DOHH2 (cell line): ENCODE data around the gene ZNF335.
"Not testable (repeated sequence)": the region's sequence is repeated elsewhere in the genome, so short reads cannot be mapped to it uniquely, and the experiment has no call there.

Experiments
- H3F3A ChIP-seq: fragments of 200-600 bp; sonication (generic), shearing (Covaris generic); 2 replicates; pipeline ENCODE4 v1.6.0; 2016; ENCODE audit warnings: antibody characterized with exemption, mild to moderate bottlenecking; ENCODE audit not compliant: control insufficient read depth, insufficient read depth
- H3K27ac ChIP-seq: fragments of 200-600 bp; sonication (generic); 2 replicates; pipeline ENCODE4 v1.5.1; 2014; ENCODE audit warnings: low read depth, mild to moderate bottlenecking, low read length, moderate library complexity
- H3K27me3 ChIP-seq: fragments of 200-600 bp; sonication (generic); 2 replicates; pipeline ENCODE4 v1.6.1; 2014; ENCODE audit warnings: mild to moderate bottlenecking, low read length, mixed read lengths; ENCODE audit not compliant: control insufficient read depth
- H3K36me3 ChIP-seq: fragments of 200-600 bp; sonication (generic); 2 replicates; pipeline ENCODE4 v1.6.1; 2014; ENCODE audit warnings: mild to moderate bottlenecking, low read length, moderate library complexity, mixed read lengths; ENCODE audit not compliant: control insufficient read depth
- H3K4me1 ChIP-seq: fragments of 200-600 bp; sonication (generic); 2 replicates; pipeline ENCODE4 v1.6.1; 2014; ENCODE audit warnings: mild to moderate bottlenecking, low read length, mixed read lengths; ENCODE audit not compliant: control insufficient read depth
- H3K4me2 ChIP-seq: fragments of 200-600 bp; sonication (generic); 2 replicates; pipeline ENCODE4 v1.6.0; 2014; ENCODE audit warnings: mild to moderate bottlenecking, low read length, moderate library complexity
- H3K4me3 ChIP-seq: fragments of 200-600 bp; sonication (generic); 2 replicates; pipeline ENCODE4 v1.5.1; 2014; ENCODE audit warnings: mild to moderate bottlenecking, low read length, mixed read lengths
- H3K79me2 ChIP-seq: fragments of 200-600 bp; sonication (generic); 2 replicates; pipeline ENCODE4 v1.6.1; 2014; ENCODE audit warnings: mild to moderate bottlenecking, low read length, mixed read lengths; ENCODE audit not compliant: control insufficient read depth
- H3K9me2 ChIP-seq: fragments of 200-600 bp; sonication (generic); replicated peaks from 2 replicates; pipeline ENCODE4 v1.6.1; 2014; ENCODE audit warnings: mild to moderate bottlenecking, low read length, mixed read lengths; ENCODE audit not compliant: control insufficient read depth
- H3K9me3 ChIP-seq: fragments of 200-600 bp; sonication (generic); 2 replicates; pipeline ENCODE4 v1.6.1; 2014; ENCODE audit warnings: antibody characterized with exemption, low read length, mixed read lengths; ENCODE audit not compliant: control insufficient read depth, insufficient read depth
- H4K20me1 ChIP-seq: fragments of 200-600 bp; sonication (generic); 2 replicates; pipeline ENCODE4 v1.6.0; 2014; ENCODE audit warnings: low read depth, mild to moderate bottlenecking, antibody characterized with exemption, low read length, moderate library complexity; ENCODE audit not compliant: control insufficient read depth, insufficient read depth
- CTCF ChIP-seq: fragments of 200-600 bp; sonication (generic); IDR thresholded peaks from one replicate; pipeline ENCODE4 v1.5.1; 2014; ENCODE audit warnings: antibody characterized with exemption, mild to moderate bottlenecking, low read depth, low read length; ENCODE audit not compliant: poor library complexity, severe bottlenecking
- EZH2phosphoT487 ChIP-seq: fragments of 200-600 bp; sonication (generic); IDR thresholded peaks from 2 replicates; pipeline ENCODE4 v1.6.1; 2017; ENCODE audit warnings: borderline replicate concordance, mild to moderate bottlenecking, antibody characterized with exemption, low read length, moderate library complexity, mixed read lengths

The ZNF335 gene

DNA sequence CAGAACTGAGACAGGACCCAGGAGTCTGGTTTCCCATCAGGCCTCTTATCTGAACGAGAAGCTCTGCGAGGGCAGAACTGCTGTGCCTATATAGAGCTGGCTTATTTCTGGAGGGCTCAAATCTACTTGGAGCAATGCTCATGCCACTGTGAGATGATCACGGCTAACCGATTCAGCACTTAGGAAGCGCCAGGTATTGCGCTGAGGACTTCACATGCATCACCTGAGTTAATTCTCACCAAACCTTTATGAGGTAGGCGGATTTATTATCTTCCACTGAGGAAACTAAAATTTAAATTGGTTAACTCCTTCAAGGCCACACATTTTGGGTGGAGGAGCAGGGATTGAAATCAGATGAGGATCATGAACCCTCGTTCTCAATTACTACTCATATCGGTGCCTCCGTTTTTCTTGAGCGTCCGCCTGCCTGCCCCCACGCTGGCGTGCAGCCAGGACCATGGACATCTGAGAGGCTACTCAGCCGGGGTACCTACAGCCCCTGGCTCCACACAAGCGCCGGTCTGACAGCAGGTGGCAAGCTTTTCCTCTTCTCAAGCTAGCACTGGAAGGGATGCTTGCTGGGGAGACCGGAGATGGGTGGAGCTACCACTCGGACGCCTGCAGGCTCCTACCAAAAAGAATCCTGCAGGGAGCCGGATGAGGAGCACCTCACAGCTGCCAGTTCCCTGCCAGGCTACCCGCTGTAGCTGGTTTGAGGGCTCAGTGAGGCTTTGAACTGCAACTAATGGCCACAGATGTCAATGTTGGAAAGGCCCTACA is 38.5 kb downstream of the ZNF335 start:
- Histone ChIP-seq H3K4me1 (peaks cover 14% of the 10 kb centered on the region), H3K27ac (peak overlapping the region; percentile 73), H3K27me3 (no peaks in the 10 kb centered on the region), H3K79me2 (peaks cover 47% of the 10 kb centered on the region), H3K4me2 (peak overlapping the region; percentile 92), H3F3A (no peaks in the 10 kb centered on the region; the same call in 1 of the 2 replicates), H4K20me1 (peaks cover 4% of the 10 kb centered on the region; the same call in 1 of the 2 replicates), H3K9me2 (no peaks in the 10 kb centered on the region), H3K4me3 (peak overlapping the region; percentile 81), H3K9me3 (no peaks in the 10 kb centered on the region), H3K36me3 (peaks cover 29% of the 10 kb centered on the region)
- TF ChIP-seq EZH2phosphoT487 = no peak
- peak; percentile 56 for TF ChIP-seq CTCF

DNA sequence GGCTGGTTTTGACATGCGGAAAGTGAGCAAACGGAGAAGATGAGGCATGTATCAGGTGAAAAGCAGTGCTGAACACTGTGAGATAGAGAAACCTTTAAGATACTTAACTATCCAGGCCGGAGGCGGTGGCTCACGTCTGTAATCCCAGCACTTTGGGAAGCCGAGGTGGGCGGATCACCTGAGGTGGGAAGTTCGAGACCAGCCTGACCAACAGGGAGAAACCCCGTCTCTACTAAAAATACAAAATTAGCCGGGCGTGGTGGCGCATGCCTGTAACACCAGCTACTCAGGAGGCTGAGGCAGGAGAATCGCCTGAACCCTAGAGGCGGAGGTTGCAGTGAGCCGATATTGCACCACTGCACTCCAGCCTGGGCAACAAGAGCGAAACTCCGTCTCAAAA is 40.3 kb downstream of the ZNF335 start:
- H3F3A ChIP-seq, H3K4me2 ChIP-seq, H3K9me3 ChIP-seq, H3K27me3 ChIP-seq, H4K20me1 ChIP-seq, H3K4me3 ChIP-seq, H3K27ac ChIP-seq, H3K9me2 ChIP-seq: not testable (repeated sequence)
- Histone ChIP-seq H3K4me1 (peaks cover 14% of the 10 kb centered on the region), H3K36me3 (peaks cover 11% of the 10 kb centered on the region), H3K79me2 (peaks cover 29% of the 10 kb centered on the region)

DNA sequence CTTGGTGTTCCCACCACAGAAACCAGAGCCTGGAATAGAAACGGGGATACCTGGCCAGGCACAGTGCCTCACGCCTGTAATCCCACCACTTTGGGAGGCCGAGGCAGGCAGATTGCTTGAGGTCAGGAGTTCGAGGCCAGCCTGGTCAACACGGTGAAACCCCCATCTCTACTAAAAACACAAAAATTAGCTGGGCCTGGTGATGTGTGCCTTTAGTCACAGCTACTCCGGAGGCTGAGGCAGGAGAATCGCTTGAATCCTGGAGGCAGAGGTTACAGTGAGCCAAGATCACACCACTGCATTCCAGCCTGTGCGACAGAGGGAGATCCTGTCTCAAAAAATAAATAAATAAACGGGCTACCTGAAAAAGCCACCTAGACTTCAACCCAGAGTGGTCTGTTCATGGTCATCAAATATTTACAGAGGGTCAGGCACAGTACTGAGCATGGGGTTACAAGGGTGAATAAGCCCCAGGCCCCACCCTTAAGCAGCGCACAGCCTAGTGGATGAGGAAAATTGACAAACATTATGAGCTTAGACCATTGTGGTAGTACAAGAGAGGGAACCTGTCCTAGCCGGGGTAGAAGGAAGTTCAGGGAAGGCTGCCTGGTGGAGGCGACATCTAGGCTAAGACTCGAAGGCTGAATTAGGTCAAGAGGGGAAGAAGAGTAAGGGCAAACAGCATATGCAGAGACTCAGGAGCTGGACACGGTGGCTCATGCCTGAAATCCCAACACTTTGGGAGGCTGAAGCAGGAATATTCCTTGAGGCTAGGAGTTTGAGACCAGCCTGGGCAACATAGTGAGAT is 44.7 kb downstream of the ZNF335 start:
- Histone ChIP-seq H3K36me3 (no peaks in the 10 kb centered on the region), H3K27ac (no peak overlapping the region), H3K27me3 (no peaks in the 10 kb centered on the region), H4K20me1 (no peaks in the 10 kb centered on the region), H3K4me2 (no peak overlapping the region), H3K79me2 (no peaks in the 10 kb centered on the region), H3K9me3 (no peaks in the 10 kb centered on the region), H3K9me2 (no peaks in the 10 kb centered on the region), H3K4me1 (no peaks in the 10 kb centered on the region), H3K4me3 (no peak overlapping the region), H3F3A (no peaks in the 10 kb centered on the region)
- TF ChIP-seq CTCF (no peak), EZH2phosphoT487 (no peak)

GRCh38 chr20:45926731-45927070 is 45.3 kb downstream of the ZNF335 start:
- no peaks in the 10 kb centered on the region for H4K20me1 ChIP-seq
- H3K4me3 ChIP-seq = no peak overlapping the region
- no peaks in the 10 kb centered on the region for H3K79me2 ChIP-seq
- no peak overlapping the region for H3K27ac ChIP-seq
- no peak for TF ChIP-seq EZH2phosphoT487
- no peak for TF ChIP-seq CTCF
- H3K36me3 ChIP-seq = no peaks in the 10 kb centered on the region
- H3F3A ChIP-seq = no peaks in the 10 kb centered on the region
- no peaks in the 10 kb centered on the region for H3K4me1 ChIP-seq
- H3K9me2 ChIP-seq = no peaks in the 10 kb centered on the region
- H3K27me3 ChIP-seq = peaks cover 2% of the 10 kb centered on the region
- no peak overlapping the region for H3K4me2 ChIP-seq
- H3K9me3 ChIP-seq = no peaks in the 10 kb centered on the region
